HL-60 (cell line): Measurements from ENCODE around the gene DTD1.

ENCODE experiments used
- DNase-seq, 2 experiments: peaks; one replicate each; pipeline ENCODE4 v3.0.0-alpha.2; 2010 to 2020; ENCODE audit warnings: low read depth in 1 of 2, low spot score in 1 of 2
- H3K27ac ChIP-seq: fragments of 250-450 bp; sonication (Bioruptor Pico); replicated peaks from 2 replicates; pipeline ENCODE4 v1.5.1; 2020; ENCODE audit warnings: mild to moderate bottlenecking, moderate library complexity
- H3K27me3 ChIP-seq: fragments of 250-450 bp; sonication (Bioruptor Pico); 2 replicates; pipeline ENCODE4 v1.5.1; 2021; ENCODE audit warnings: mild to moderate bottlenecking, moderate library complexity; ENCODE audit not compliant: insufficient read depth, poor library complexity, severe bottlenecking
- H3K4me3 ChIP-seq: replicated peaks from 2 replicates; pipeline ENCODE4 v1.5.1; 2011; ENCODE audit warnings: mild to moderate bottlenecking, control low read depth, low read length; ENCODE audit not compliant: insufficient read depth
- CTCF ChIP-seq: IDR thresholded peaks from one replicate; pipeline ENCODE4 v1.5.1; 2011; ENCODE audit warnings: low read length, control low read depth, inconsistent platforms; ENCODE audit not compliant: insufficient read depth
- GABPA ChIP-seq: IDR thresholded peaks from 2 replicates; pipeline ENCODE4 v1.6.1; 2012; ENCODE audit warnings: low read depth
- POLR2AphosphoS5 ChIP-seq: IDR thresholded peaks from 2 replicates; pipeline ENCODE4 v1.6.1; 2012; ENCODE audit warnings: low read depth
- REST ChIP-seq: IDR thresholded peaks from 2 replicates; pipeline ENCODE4 v1.6.1; 2012; ENCODE audit warnings: low read depth; ENCODE audit not compliant: insufficient replicate concordance
- SPI1 ChIP-seq: IDR thresholded peaks from 2 replicates; pipeline ENCODE4 v1.6.1; 2012; ENCODE audit warnings: low read depth, mild to moderate bottlenecking, borderline replicate concordance

DTD1 gene

GRCh38 chr20:18628330-18628920 lies 40.6 kb downstream of the DTD1 start:
- Histone ChIP-seq H3K4me3 (no peak overlapping the region), H3K27ac (no peak overlapping the region), H3K27me3 (no peaks in the 10 kb centered on the region)
- DNase-seq = peak in 1 of 2 experiments; percentile 9
- TF ChIP-seq REST (no peak), CTCF (no peak), SPI1 (no peak), POLR2AphosphoS5 (no peak), GABPA (no peak)

GRCh38 chr20:18632196-18632789 lies 44.4 kb downstream of the DTD1 start:
- Histone ChIP-seq H3K4me3 (no peak overlapping the region), H3K27me3 (no peaks in the 10 kb centered on the region), H3K27ac (no peak overlapping the region)
- peak; percentile 25 to 62 for DNase-seq
- TF ChIP-seq CTCF (peak; percentile 82), REST (no peak), POLR2AphosphoS5 (no peak)

GRCh38 chr20:18633411-18633810 lies 45.6 kb downstream of the DTD1 start:
- no peak for TF ChIP-seq SPI1
- no peak for TF ChIP-seq GABPA
- no peak for TF ChIP-seq CTCF
- no peak for TF ChIP-seq REST
- no peak for TF ChIP-seq POLR2AphosphoS5
- no peak overlapping the region for H3K27ac ChIP-seq
- H3K4me3 ChIP-seq = no peak overlapping the region
- DNase-seq = no peak
- no peaks in the 10 kb centered on the region for H3K27me3 ChIP-seq
